ENCODE data around the gene STS.

DNA sequence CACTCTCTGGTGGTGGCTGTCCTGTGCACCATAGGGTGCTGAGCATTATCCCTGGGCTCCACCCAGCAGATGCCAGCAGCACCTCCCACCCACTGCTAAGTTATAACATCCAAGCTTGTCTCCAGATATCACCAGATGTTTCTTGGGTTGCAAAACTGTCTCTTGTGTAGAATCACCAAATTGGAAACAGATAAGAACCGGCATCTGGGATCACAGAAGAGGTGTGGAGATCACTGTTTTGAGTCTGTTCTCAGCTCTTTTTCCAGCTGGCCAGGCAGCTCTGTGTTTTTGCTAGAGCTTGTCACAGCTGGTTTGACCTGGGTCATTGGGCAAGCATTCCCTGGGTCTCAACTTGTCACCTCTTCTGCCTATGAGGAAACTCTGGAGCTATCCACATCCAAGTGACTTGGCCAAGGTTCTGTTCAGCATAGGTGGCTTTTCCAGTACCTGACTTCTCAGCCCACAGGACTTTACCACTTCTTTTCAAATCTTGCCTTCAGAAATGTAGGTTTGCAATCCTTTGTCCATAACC, 15.7 kb downstream of the STS start:
- TF ChIP-seq EP300 (IDR thresholded peaks at IDR 0.05; ENCODE audit: borderline replicate concordance in 1 of 2, low read depth in 2 of 2, low read length in 2 of 2): no peak
- no peak for TF ChIP-seq GTF2F1 (IDR thresholded peaks at IDR 0.05; ENCODE audit: borderline replicate concordance, low read depth, low read length)
- TF ChIP-seq JUND (IDR thresholded peaks at IDR 0.05; ENCODE audit: low read length): no peak
- TF ChIP-seq PHF8 (conservative IDR thresholded peaks at IDR 0.05; ENCODE audit: low read depth, low read length): no peak
